ENCODE measurements around the gene SEMA3B.

Gene SEMA3B

DNA sequence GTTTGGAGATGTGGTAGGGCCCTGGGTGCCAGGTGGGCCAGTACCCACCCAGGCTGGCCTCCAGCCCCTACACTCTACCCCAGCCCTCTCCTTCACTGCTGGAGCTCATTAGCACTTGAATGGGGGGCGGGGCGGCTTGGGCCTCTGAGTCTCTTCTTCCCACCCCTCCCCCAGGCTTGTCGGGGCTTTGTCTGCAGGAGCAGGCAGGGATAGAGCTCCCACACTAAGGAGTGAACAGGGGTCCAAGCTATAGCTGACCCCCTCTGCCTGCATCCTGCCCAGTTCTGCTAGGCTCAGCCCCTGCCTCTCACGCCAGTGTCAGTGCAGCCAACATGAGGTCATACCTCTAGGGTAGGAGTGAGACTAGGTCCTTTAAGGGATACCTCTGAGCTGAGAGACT lies 27.8 kb upstream of the SEMA3B start:
- H3K9ac ChIP-seq (ENCODE audit: low read depth, low read length, poor library complexity, severe bottlenecking) = peak overlapping the region; percentile 56
- peaks cover 9% of the 10 kb centered on the region; the same call in 1 of the 2 replicates for H3K36me3 ChIP-seq (ENCODE audit: insufficient read depth, low read length)
- peaks cover 57% of the 10 kb centered on the region for H3K4me1 ChIP-seq (ENCODE audit: insufficient read depth, low read length, poor library complexity, severe bottlenecking)
- H3K4me3 ChIP-seq (ENCODE audit: low read length, poor library complexity, severe bottlenecking) = peak overlapping the region; percentile 32
- H2AFZ ChIP-seq (ENCODE audit: low read length) = no peak overlapping the region
- no peaks in the 10 kb centered on the region for H3K9me3 ChIP-seq (ENCODE audit: insufficient read depth, low read depth, low read length)
- peaks cover 3% of the 10 kb centered on the region; the same call in 1 of the 2 replicates for H3F3A ChIP-seq (ENCODE audit: low read depth)
- TF ChIP-seq, protein P1, sequence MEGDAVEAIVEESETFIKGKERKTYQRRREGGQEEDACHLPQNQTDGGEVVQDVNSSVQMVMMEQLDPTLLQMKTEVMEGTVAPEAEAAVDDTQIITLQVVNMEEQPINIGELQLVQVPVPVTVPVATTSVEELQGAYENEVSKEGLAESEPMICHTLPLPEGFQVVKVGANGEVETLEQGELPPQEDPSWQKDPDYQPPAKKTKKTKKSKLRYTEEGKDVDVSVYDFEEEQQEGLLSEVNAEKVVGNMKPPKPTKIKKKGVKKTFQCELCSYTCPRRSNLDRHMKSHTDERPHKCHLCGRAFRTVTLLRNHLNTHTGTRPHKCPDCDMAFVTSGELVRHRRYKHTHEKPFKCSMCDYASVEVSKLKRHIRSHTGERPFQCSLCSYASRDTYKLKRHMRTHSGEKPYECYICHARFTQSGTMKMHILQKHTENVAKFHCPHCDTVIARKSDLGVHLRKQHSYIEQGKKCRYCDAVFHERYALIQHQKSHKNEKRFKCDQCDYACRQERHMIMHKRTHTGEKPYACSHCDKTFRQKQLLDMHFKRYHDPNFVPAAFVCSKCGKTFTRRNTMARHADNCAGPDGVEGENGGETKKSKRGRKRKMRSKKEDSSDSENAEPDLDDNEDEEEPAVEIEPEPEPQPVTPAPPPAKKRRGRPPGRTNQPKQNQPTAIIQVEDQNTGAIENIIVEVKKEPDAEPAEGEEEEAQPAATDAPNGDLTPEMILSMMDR (conservative IDR thresholded peaks at IDR 0.05; ENCODE audit: low read length) = no peak
- TF ChIP-seq EZH2phosphoT487 (IDR thresholded peaks at IDR 0.05; ENCODE audit: borderline replicate concordance) = no peak
- H3K9me2 ChIP-seq (replicated peaks; ENCODE audit: low read depth, low read length) = no peaks in the 10 kb centered on the region
- peak overlapping the region; percentile 99 for H3K4me2 ChIP-seq (ENCODE audit: low read depth, low read length, poor library complexity, severe bottlenecking)
- peaks cover 96% of the 10 kb centered on the region for H3K79me2 ChIP-seq (ENCODE audit: insufficient read depth, low read length)
- H4K20me1 ChIP-seq (ENCODE audit: insufficient read depth, low read length, poor library complexity, severe bottlenecking) = peaks cover 90% of the 10 kb centered on the region
- H3K27me3 ChIP-seq (ENCODE audit: insufficient read depth, low read length, poor library complexity, severe bottlenecking) = peaks cover 5% of the 10 kb centered on the region

DNA sequence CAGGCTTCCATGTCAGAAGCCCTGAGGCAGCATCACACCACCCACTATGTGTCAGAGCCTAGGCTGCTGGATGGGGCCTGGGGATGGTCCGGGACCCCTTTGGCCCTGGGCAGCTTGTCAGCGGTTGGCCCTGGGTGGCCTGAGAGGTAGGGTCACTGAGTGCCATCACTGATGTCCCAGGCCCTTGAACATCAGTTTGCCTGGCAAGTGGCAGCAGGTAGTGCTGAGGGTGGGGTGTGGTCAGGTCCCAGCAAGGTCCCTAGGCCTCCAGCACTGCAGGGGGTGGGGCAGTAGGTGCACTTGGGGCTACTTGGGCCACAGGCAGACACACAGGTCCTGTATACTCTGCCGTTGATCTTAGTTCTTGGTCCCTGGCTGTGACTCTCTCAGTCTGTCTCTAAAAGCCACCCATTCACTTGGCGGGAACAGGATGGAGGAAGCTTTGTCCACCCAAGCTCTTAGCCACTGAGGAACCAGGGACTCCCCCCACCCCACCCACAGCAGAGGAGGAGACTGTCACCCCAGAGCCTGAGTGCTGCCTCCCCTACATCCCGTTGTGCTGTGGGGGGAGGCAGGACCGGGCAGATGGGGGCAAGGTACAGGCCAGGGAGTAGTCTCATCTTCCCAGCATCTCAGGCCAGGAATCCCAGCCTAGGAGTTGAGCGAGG lies 27.1 kb upstream of the SEMA3B start:
- Histone ChIP-seq H3K27me3 (ENCODE audit: insufficient read depth, low read length, poor library complexity, severe bottlenecking) (no peaks in the 10 kb centered on the region), H3K79me2 (ENCODE audit: insufficient read depth, low read length) (peaks cover 96% of the 10 kb centered on the region), H2AFZ (ENCODE audit: low read length) (no peak overlapping the region), H3K9ac (ENCODE audit: low read depth, low read length, poor library complexity, severe bottlenecking) (peak overlapping the region; percentile 56), H3K36me3 (ENCODE audit: insufficient read depth, low read length) (peaks cover 9% of the 10 kb centered on the region; the same call in 1 of the 2 replicates), H3K4me2 (ENCODE audit: low read depth, low read length, poor library complexity, severe bottlenecking) (peak overlapping the region; percentile 99), H3K4me3 (ENCODE audit: low read length, poor library complexity, severe bottlenecking) (peak overlapping the region; percentile 51), H4K20me1 (ENCODE audit: insufficient read depth, low read length, poor library complexity, severe bottlenecking) (peaks cover 89% of the 10 kb centered on the region), H3K9me3 (ENCODE audit: insufficient read depth, low read depth, low read length) (no peaks in the 10 kb centered on the region), H3F3A (ENCODE audit: low read depth) (peaks cover 3% of the 10 kb centered on the region; the same call in 1 of the 2 replicates), H3K9me2 (replicated peaks; ENCODE audit: low read depth, low read length) (no peaks in the 10 kb centered on the region), H3K4me1 (ENCODE audit: insufficient read depth, low read length, poor library complexity, severe bottlenecking) (peaks cover 60% of the 10 kb centered on the region)
- TF ChIP-seq EZH2phosphoT487 (IDR thresholded peaks at IDR 0.05; ENCODE audit: borderline replicate concordance) = no peak
- TF ChIP-seq, protein P1 (conservative IDR thresholded peaks at IDR 0.05; ENCODE audit: low read length) = no peak

DNA sequence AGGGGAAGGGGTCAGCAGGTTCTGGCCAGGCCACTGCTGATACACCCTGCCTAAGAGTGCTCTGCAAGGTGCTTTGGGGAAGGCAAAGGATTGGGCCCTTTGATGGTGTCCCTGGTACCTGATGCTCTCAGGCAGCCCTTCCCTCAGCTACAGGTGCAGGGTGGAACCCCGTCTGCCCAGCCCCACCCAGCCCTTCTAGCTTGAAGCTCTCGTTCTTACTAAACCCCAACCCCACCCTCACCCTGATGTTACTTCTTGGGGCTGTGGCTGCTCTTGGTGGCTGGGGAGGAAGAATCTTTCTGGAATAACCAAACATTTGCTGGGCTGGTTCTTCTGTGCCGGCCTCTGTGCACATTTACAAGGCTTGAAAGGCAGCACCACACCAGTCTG lies 26.6 kb upstream of the SEMA3B start:
- peaks cover 90% of the 10 kb centered on the region for H4K20me1 ChIP-seq (ENCODE audit: insufficient read depth, low read length, poor library complexity, severe bottlenecking)
- H3K79me2 ChIP-seq (ENCODE audit: insufficient read depth, low read length) = peaks cover 96% of the 10 kb centered on the region
- H3K4me1 ChIP-seq (ENCODE audit: insufficient read depth, low read length, poor library complexity, severe bottlenecking) = peaks cover 62% of the 10 kb centered on the region
- no peak for TF ChIP-seq EZH2phosphoT487 (IDR thresholded peaks at IDR 0.05; ENCODE audit: borderline replicate concordance)
- TF ChIP-seq, protein P1 (conservative IDR thresholded peaks at IDR 0.05; ENCODE audit: low read length) = no peak
- H3K36me3 ChIP-seq (ENCODE audit: insufficient read depth, low read length) = peaks cover 12% of the 10 kb centered on the region; the same call in 1 of the 2 replicates
- peaks cover 3% of the 10 kb centered on the region; the same call in 1 of the 2 replicates for H3F3A ChIP-seq (ENCODE audit: low read depth)
- no peaks in the 10 kb centered on the region for H3K27me3 ChIP-seq (ENCODE audit: insufficient read depth, low read length, poor library complexity, severe bottlenecking)
- peak overlapping the region; percentile 51 for H3K4me3 ChIP-seq (ENCODE audit: low read length, poor library complexity, severe bottlenecking)
- H3K9me3 ChIP-seq (ENCODE audit: insufficient read depth, low read depth, low read length) = no peaks in the 10 kb centered on the region
- H2AFZ ChIP-seq (ENCODE audit: low read length) = no peak overlapping the region
- peak overlapping the region; percentile 99 for H3K4me2 ChIP-seq (ENCODE audit: low read depth, low read length, poor library complexity, severe bottlenecking)
- H3K9ac ChIP-seq (ENCODE audit: low read depth, low read length, poor library complexity, severe bottlenecking) = peak overlapping the region; percentile 56
- H3K9me2 ChIP-seq (replicated peaks; ENCODE audit: low read depth, low read length) = no peaks in the 10 kb centered on the region
